HepG2 (cell line): ENCODE data around the gene TPI1. TPM values are rescaled to one million over a fixed set of nuclear protein-coding genes. Genes with fewer than 3 reads are reported as not detected.
A peak's percentile ranks its signal among the peaks of the same experiment; 100 is the strongest.

ENCODE experiments used
- CEBPB ChIP-seq: IDR thresholded peaks from 2 replicates; pipeline ENCODE4 v1.6.1; 2011; ENCODE audit warnings: low read depth, low read length, improper control_type of control experiment, borderline replicate concordance
- MAFK ChIP-seq, 2 experiments: IDR thresholded peaks in 1 of 2; conservative IDR thresholded peaks in 1 of 2; 2 replicates each; pipeline ENCODE4 v1.6.1; 2011; ENCODE audit warnings: improper control_type of control experiment in 2 of 2, low read length in 2 of 2
- PATZ1 ChIP-seq: sonication (generic); formaldehyde crosslinking; IDR thresholded peaks from 2 replicates; pipeline ENCODE4 v1.4.0; 2020; ENCODE audit warnings: missing genetic modification reagents
- TBL1XR1 ChIP-seq: fragments of 150-350 bp; IDR thresholded peaks from 2 replicates; pipeline ENCODE4 v1.6.1; 2014; ENCODE audit warnings: borderline replicate concordance, low read length; ENCODE audit not compliant: partially characterized antibody
- TFDP1 ChIP-seq: IDR thresholded peaks from 2 replicates; pipeline ENCODE4 v1.6.1; 2016; ENCODE audit warnings: missing compliant biosample characterization, missing genetic modification reagents, borderline replicate concordance
- ZNF570 ChIP-seq: sonication (generic); formaldehyde crosslinking; IDR thresholded peaks from 2 replicates; pipeline ENCODE4 v1.4.0; 2020; ENCODE audit warnings: mild to moderate bottlenecking, missing genetic modification reagents, borderline replicate concordance
- ZNF839 ChIP-seq: sonication (generic); formaldehyde crosslinking; IDR thresholded peaks from 2 replicates; pipeline ENCODE4 v1.4.0; 2020; ENCODE audit warnings: missing genetic modification reagents, mild to moderate bottlenecking, borderline replicate concordance
- ZSCAN25 ChIP-seq: sonication (generic); formaldehyde crosslinking; IDR thresholded peaks from 2 replicates; pipeline ENCODE4 v1.8.0; 2022; ENCODE audit warnings: mild to moderate bottlenecking, missing genetic modification reagents
- polyA plus RNA-seq, 8 experiments: library from polyadenylated mRNA; depleted of rRNA in 3 of 8; stranded (reverse) in 7 of 8; unstranded in 1 of 8; fragments of >200 nt; fragmentation: Illumina TruSeq in 4 of 8; extraction: Trizol in 4 of 8; gene quantifications; 2 replicates each; pipeline versions ENCODE4 v1.2.1 to v1.2.3, GENCODE V29; 2011 to 2016; ENCODE audit warnings: low read depth in 4 of 8, missing spikeins in 1 of 8, mixed read lengths in 1 of 8; ENCODE audit not compliant: insufficient read depth in 1 of 8
- total RNA-seq, 5 experiments: library from RNA; depleted of rRNA; stranded (reverse); fragments of >200 nt; fragmentation: Illumina TruSeq; extraction: Trizol; gene quantifications; 2 replicates each; pipeline ENCODE4 v1.2.3, GENCODE V29; 2016; ENCODE audit warnings: low read depth in 1 of 5

Gene TPI1
- total and polyA plus RNA-seq, 2 of the 13 experiments (the other 11 are each of a cell fraction or from before 2014, with no cell fraction given), result 945 to 2,535 TPM

GRCh38 chr12:6827982-6828780, 39.1 kb upstream of the TPI1 start, which contains the start of gene P3H3 (continued):
- TF ChIP-seq PATZ1 (CRISPR knock-in tag) (0 out of 2 replicates have a peak, but pooled peaks have one; percentile 7), ZNF839 (CRISPR knock-in tag) (no peak), ZNF570 (no peak), MAFK (conservative IDR thresholded peaks at IDR 0.05 in 1 of 2, IDR thresholded peaks at IDR 0.05 in 1 of 2; ENCODE audit: low read length in 2 of 2) (peak; percentile 61 to 62; a peak in 3 of 4 replicates), TBL1XR1 (no peak), ZSCAN25 (CRISPR knock-in tag) (peak; percentile 58; the same call in 1 of the 2 replicates), CEBPB (no peak), TFDP1 (CRISPR knock-in tag) (peak; percentile 56; the same call in 1 of the 2 replicates)
